Measurements from ENCODE around the gene DYNLRB1. TPM values are rescaled to one million over a fixed set of nuclear protein-coding genes. Genes with fewer than 3 reads are reported as not detected.

The DYNLRB1 gene
- total RNA-seq, 1 donor, result 57.4 TPM

GRCh38 chr20:34524426-34524825 lies 8.2 kb downstream of the DYNLRB1 start:
- no peak for DNase-seq (ENCODE audit: low read depth)
- no peak overlapping the region for H3K4me3 ChIP-seq (ENCODE audit: low read depth, low read length)
- TF ChIP-seq CTCF (IDR thresholded peaks at IDR 0.05; ENCODE audit: insufficient read depth, low read depth, low read length), result no peak

- H3K4me3 ChIP-seq (ENCODE audit: low read depth, low read length), result no peak overlapping the region
- peak; percentile 29 for DNase-seq (ENCODE audit: low read depth)
- TF ChIP-seq CTCF (IDR thresholded peaks at IDR 0.05; ENCODE audit: insufficient read depth, low read depth, low read length), result no peak
Observed at GRCh38 chr20:34525342-34525708, 9.1 kb downstream of the DYNLRB1 start.

GRCh38 chr20:34525709-34526416 lies 9.6 kb downstream of the DYNLRB1 start:
- TF ChIP-seq CTCF (IDR thresholded peaks at IDR 0.05; ENCODE audit: insufficient read depth, low read depth, low read length), result no peak
- no peak overlapping the region for H3K4me3 ChIP-seq (ENCODE audit: low read depth, low read length)
- DNase-seq (ENCODE audit: low read depth), result peak; percentile 98

- TF ChIP-seq CTCF (IDR thresholded peaks at IDR 0.05; ENCODE audit: insufficient read depth, low read depth, low read length), result no peak
- no peak overlapping the region for H3K4me3 ChIP-seq (ENCODE audit: low read depth, low read length)
- DNase-seq (ENCODE audit: low read depth), result peak; percentile 24
Observed at GRCh38 chr20:34526466-34526865, 10.2 kb downstream of the DYNLRB1 start.

GRCh38 chr20:34527016-34527415 lies 10.8 kb downstream of the DYNLRB1 start:
- no peak for TF ChIP-seq CTCF (IDR thresholded peaks at IDR 0.05; ENCODE audit: insufficient read depth, low read depth, low read length)
- DNase-seq (ENCODE audit: low read depth), result no peak
- no peak overlapping the region for H3K4me3 ChIP-seq (ENCODE audit: low read depth, low read length)

GRCh38 chr20:34528921-34529297 lies 12.7 kb downstream of the DYNLRB1 start:
- no peak overlapping the region for H3K4me3 ChIP-seq (ENCODE audit: low read depth, low read length)
- no peak for TF ChIP-seq CTCF (IDR thresholded peaks at IDR 0.05; ENCODE audit: insufficient read depth, low read depth, low read length)
- no peak for DNase-seq (ENCODE audit: low read depth)

- DNase-seq (ENCODE audit: low read depth), result no peak
- H3K4me3 ChIP-seq (ENCODE audit: low read depth, low read length), result no peak overlapping the region
- TF ChIP-seq CTCF (IDR thresholded peaks at IDR 0.05; ENCODE audit: insufficient read depth, low read depth, low read length), result no peak
Observed at GRCh38 chr20:34529742-34530141, 13.5 kb downstream of the DYNLRB1 start.
